B cell (primary cell): ENCODE results near the gene GHR. TPM values are rescaled to one million over a fixed set of nuclear protein-coding genes. Genes with fewer than 3 reads are reported as not detected.

Experiments
- ATAC-seq: fragments of 200-7000 bp; cut with Tn5 transposase; one replicate; pipeline ENCODE4 v1.10.0; 2021; ENCODE audit warnings: low read depth, mild to moderate bottlenecking, moderate number of reproducible peaks, moderate library complexity
- CTCF ChIA-PET: fragments of 350-600 bp; sonication (Branson Sonifier 250); formaldehyde crosslinking; loops from one replicate; lab custom pipeline; 2021; ENCODE audit warnings: antibody characterized with exemption, inconsistent platforms; lab: Charles Lee
- POLR2A ChIA-PET: fragments of 350-600 bp; sonication (Branson Sonifier 250); formaldehyde crosslinking; loops from one replicate; lab custom pipeline; 2021; ENCODE audit warnings: antibody characterized with exemption; lab: Charles Lee
- DNase-seq: peaks from one replicate; pipeline ENCODE4 v3.0.0; 2013
- H2AFZ ChIP-seq: 2 replicates; pipeline ENCODE4 v1.6.1; 2012; ENCODE audit warnings: mild to moderate bottlenecking, low read depth, low read length; ENCODE audit not compliant: insufficient read depth, poor library complexity, severe bottlenecking
- H3K27ac ChIP-seq, 2 donors: 1 replicate in 1 of 2; 2 replicates in 1 of 2; pipeline ENCODE4 v1.5.1; 2012 to 2013; ENCODE audit warnings: low read length in 2 of 2, mild to moderate bottlenecking in 2 of 2, moderate library complexity in 1 of 2
- H3K27me3 ChIP-seq, 4 experiments: fragments of 200-600 bp in 1 of 4; sonication (generic) in 1 of 4; replicated peaks in 1 of 4; 1 replicate in 2 of 4; 2 replicates in 2 of 4; pipeline versions ENCODE4 v1.6.1 to v1.7.0; 2013 to 2016; ENCODE audit warnings: low read length in 3 of 4, mild to moderate bottlenecking in 2 of 4, mixed read lengths in 1 of 4, moderate library complexity in 1 of 4; ENCODE audit not compliant: insufficient read depth in 4 of 4, control insufficient read depth in 3 of 4; ENCODE audit errors: control extremely low read depth in 1 of 4
- H3K36me3 ChIP-seq, 2 experiments: replicated peaks in 1 of 2; 1 replicate in 1 of 2; 2 replicates in 1 of 2; pipeline versions ENCODE4 v1.6.1 to v1.7.1; 2013; ENCODE audit warnings: low read length in 1 of 2; ENCODE audit not compliant: insufficient read depth in 2 of 2, control insufficient read depth in 1 of 2; ENCODE audit errors: control extremely low read depth in 1 of 2, extremely low read depth in 1 of 2
- H3K4me1 ChIP-seq, 2 donors: fragments of 200-600 bp in 1 of 2; sonication (generic) in 1 of 2; 1 replicate in 1 of 2; 2 replicates in 1 of 2; pipeline versions ENCODE4 v1.5.1 to v1.6.1; 2013 to 2017; ENCODE audit warnings: low read length in 2 of 2; ENCODE audit not compliant: control insufficient read depth in 2 of 2, insufficient read depth in 2 of 2
- H3K4me2 ChIP-seq: replicated peaks from 2 replicates; pipeline ENCODE3; 2012; ENCODE audit warnings: mild to moderate bottlenecking, low read depth, low read length; ENCODE audit not compliant: poor library complexity, severe bottlenecking
- H3K4me3 ChIP-seq, 5 experiments: fragments of 200-600 bp in 1 of 5; sonication (generic) in 1 of 5; 1 replicate in 3 of 5; 2 replicates in 2 of 5; pipeline versions ENCODE4 v1.5.1 to v1.7.0; 2011 to 2016; ENCODE audit warnings: low read length in 4 of 5, mild to moderate bottlenecking in 4 of 5, low read depth in 2 of 5, control low read depth in 1 of 5, moderate library complexity in 1 of 5; ENCODE audit not compliant: insufficient read depth in 1 of 5; ENCODE audit errors: control extremely low read depth in 1 of 5, extremely low read depth in 1 of 5
- H3K79me2 ChIP-seq: fragments of 200-600 bp; sonication (generic); one replicate; pipeline ENCODE4 v1.6.0; 2016; ENCODE audit warnings: low read length; ENCODE audit not compliant: control insufficient read depth, insufficient read depth
- H3K9ac ChIP-seq: fragments of 200-600 bp; sonication (generic); 2 replicates; pipeline ENCODE4 v1.6.1; 2017; ENCODE audit warnings: mild to moderate bottlenecking, low read length, moderate library complexity
- H3K9me3 ChIP-seq, 3 donors: one replicate each; pipeline versions ENCODE4 v1.6.1 to v1.7.1; 2013; ENCODE audit warnings: low read length in 2 of 3; ENCODE audit not compliant: control insufficient read depth in 2 of 3, insufficient read depth in 1 of 3; ENCODE audit errors: control extremely low read depth in 1 of 3
- H4K20me1 ChIP-seq: 2 replicates; pipeline ENCODE4 v1.6.0; 2012; ENCODE audit warnings: mild to moderate bottlenecking, low read length; ENCODE audit not compliant: insufficient read depth, control insufficient read depth, poor library complexity, severe bottlenecking
- H3K27ac Mint-ChIP-seq: one replicate; pipeline ENCODE4 v1.8.0; 2021; ENCODE audit warnings: mixed read lengths
- H3K27me3 Mint-ChIP-seq: one replicate; pipeline ENCODE4 v1.8.0; 2021; ENCODE audit warnings: mixed read lengths
- H3K4me1 Mint-ChIP-seq: one replicate; pipeline ENCODE4 v1.8.0; 2021; ENCODE audit warnings: mixed read lengths
- H3K4me3 Mint-ChIP-seq: one replicate; pipeline ENCODE4 v1.8.0; 2021; ENCODE audit warnings: mixed read lengths
- H3K9me3 Mint-ChIP-seq: one replicate; pipeline ENCODE4 v1.8.0; 2022; ENCODE audit warnings: mixed read lengths; ENCODE audit not compliant: insufficient read depth
- EZH2 ChIP-seq: IDR thresholded peaks from 2 replicates; pipeline ENCODE4 v1.6.1; 2012; ENCODE audit warnings: borderline replicate concordance, low read depth, mild to moderate bottlenecking, moderate library complexity, low read length; ENCODE audit not compliant: insufficient read depth, poor library complexity, severe bottlenecking
- WGBS: methylation state at CpG from one replicate; pipeline ENCODE4 v1.1.5; 2013; ENCODE audit warnings: missing lambda C conversion rate; ENCODE audit not compliant: insufficient coverage; 5-methylcytosine and 5-hydroxymethylcytosine counted together
- intact Hi-C: fragments of 100-400 bp; cut with micrococcal nuclease; formaldehyde crosslinking; loops from one replicate; pipeline ENCODE4 v1.10.0; 2022
- polyA plus RNA-seq: library from polyadenylated mRNA; depleted of rRNA; stranded (reverse); fragments of >200 nt; gene quantifications from 2 replicates; pipeline ENCODE4 v1.2.3, GENCODE V29; 2012
- total RNA-seq, 2 donors: library from RNA; stranded (reverse); fragments of 120-200 nt in 1 of 2; gene quantifications; 1 replicate in 1 of 2; 2 replicates in 1 of 2; pipeline versions ENCODE4 v1.2.3 to v1.2.4, GENCODE V29; 2013 to 2022
- TF ChIP-seq, protein P1 (sequence below): fragments of 200-600 bp; IDR thresholded peaks from one replicate; pipeline ENCODE4 v1.8.0; 2022; ENCODE audit warnings: antibody characterized with exemption, mild to moderate bottlenecking

The GHR gene
- total and polyA plus RNA-seq, 2 donors (not counting 1 experiment from before 2014, with no cell fraction given): not detected

DNA sequence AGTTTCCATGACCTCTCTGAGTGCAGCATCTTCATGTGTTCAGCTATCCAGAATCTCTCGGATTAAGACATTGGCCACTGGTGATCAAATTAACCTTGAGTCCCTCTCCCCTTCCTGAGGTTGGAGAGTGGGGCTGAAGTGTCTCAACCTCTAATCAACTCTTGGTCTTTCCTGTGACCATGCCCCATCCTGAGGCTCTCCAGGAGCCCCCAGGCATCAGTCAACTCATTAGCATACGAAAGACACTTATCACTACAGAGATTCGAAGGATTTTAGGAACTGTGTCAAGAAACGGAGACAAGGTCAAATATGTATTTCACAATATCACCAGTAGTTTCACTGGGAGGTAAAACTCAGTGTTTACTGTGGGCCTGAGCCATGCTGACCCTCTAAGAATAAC is 203.2 kb downstream of the GHR start:
- H3K4me1 Mint-ChIP-seq: peaks cover 38% of the 10 kb centered on the region
- no peak overlapping the region for H3K27ac ChIP-seq
- no peaks in the 10 kb centered on the region for H3K36me3 ChIP-seq
- no peak overlapping the region for H3K4me3 Mint-ChIP-seq
- H3K27ac Mint-ChIP-seq: no peak overlapping the region
- no peaks in the 10 kb centered on the region for H3K27me3 Mint-ChIP-seq
- H2AFZ ChIP-seq: no peak overlapping the region
- ChIA-PET POLR2A (no interaction called here), CTCF (interaction anchor here (1.2 to 2.3 kb wide), 2 partner anchors 10 to 43 kb away, joined by 3 to 5 read pairs; no protein-coding TSS in a partner anchor)
- peaks cover 0 to 6% (median 0%) of the 10 kb centered on the region in 3 donors for H3K9me3 ChIP-seq
- DNase-seq: no peak
- H3K4me2 ChIP-seq: no peak overlapping the region
- ATAC-seq: no peak
- H3K4me3 ChIP-seq: no peak overlapping the region
- WGBS: 86% methylated on average over 1 of the region's 4 CpGs
- intact Hi-C loops: no loop called here
- no peaks in the 10 kb centered on the region for H4K20me1 ChIP-seq
- H3K27me3 ChIP-seq: no peaks in the 10 kb centered on the region
- no peaks in the 10 kb centered on the region for H3K9me3 Mint-ChIP-seq
- no peaks in the 10 kb centered on the region for H3K79me2 ChIP-seq
- TF ChIP-seq EZH2: no peak
- TF ChIP-seq, protein P1, sequence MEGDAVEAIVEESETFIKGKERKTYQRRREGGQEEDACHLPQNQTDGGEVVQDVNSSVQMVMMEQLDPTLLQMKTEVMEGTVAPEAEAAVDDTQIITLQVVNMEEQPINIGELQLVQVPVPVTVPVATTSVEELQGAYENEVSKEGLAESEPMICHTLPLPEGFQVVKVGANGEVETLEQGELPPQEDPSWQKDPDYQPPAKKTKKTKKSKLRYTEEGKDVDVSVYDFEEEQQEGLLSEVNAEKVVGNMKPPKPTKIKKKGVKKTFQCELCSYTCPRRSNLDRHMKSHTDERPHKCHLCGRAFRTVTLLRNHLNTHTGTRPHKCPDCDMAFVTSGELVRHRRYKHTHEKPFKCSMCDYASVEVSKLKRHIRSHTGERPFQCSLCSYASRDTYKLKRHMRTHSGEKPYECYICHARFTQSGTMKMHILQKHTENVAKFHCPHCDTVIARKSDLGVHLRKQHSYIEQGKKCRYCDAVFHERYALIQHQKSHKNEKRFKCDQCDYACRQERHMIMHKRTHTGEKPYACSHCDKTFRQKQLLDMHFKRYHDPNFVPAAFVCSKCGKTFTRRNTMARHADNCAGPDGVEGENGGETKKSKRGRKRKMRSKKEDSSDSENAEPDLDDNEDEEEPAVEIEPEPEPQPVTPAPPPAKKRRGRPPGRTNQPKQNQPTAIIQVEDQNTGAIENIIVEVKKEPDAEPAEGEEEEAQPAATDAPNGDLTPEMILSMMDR: no peak
- H3K4me1 ChIP-seq: peaks cover 24 to 29% of the 10 kb centered on the region in 2 donors
- no peak overlapping the region for H3K9ac ChIP-seq

GRCh38 chr5:42628821-42629220 is 205.6 kb downstream of the GHR start:
- no CpG with 5 or more reads among the region's 1 CpG for WGBS
- no peak overlapping the region for H3K4me3 ChIP-seq
- CTCF ChIA-PET: no interaction called here
- no peaks in the 10 kb centered on the region for H3K27me3 ChIP-seq
- no peaks in the 10 kb centered on the region for H3K9me3 Mint-ChIP-seq
- H3K9me3 ChIP-seq: peaks cover 0 to 6% (median 0%) of the 10 kb centered on the region in 3 donors
- DNase-seq: no peak
- no peaks in the 10 kb centered on the region for H3K27me3 Mint-ChIP-seq
- H3K27ac ChIP-seq: no peak overlapping the region
- ATAC-seq: no peak
- H3K4me3 Mint-ChIP-seq: no peak overlapping the region
- peaks cover 16% of the 10 kb centered on the region for H3K4me1 Mint-ChIP-seq
- H3K36me3 ChIP-seq: no peaks in the 10 kb centered on the region
- H3K4me2 ChIP-seq: no peak overlapping the region
- H3K27ac Mint-ChIP-seq: no peak overlapping the region
- intact Hi-C loops: no loop called here
- H3K79me2 ChIP-seq: no peaks in the 10 kb centered on the region
- no peaks in the 10 kb centered on the region for H4K20me1 ChIP-seq
- H2AFZ ChIP-seq: no peak overlapping the region
- no peak overlapping the region for H3K9ac ChIP-seq
- POLR2A ChIA-PET: no interaction called here
- peaks cover 3 to 7% of the 10 kb centered on the region in 2 donors for H3K4me1 ChIP-seq
- no peak for TF ChIP-seq EZH2
- TF ChIP-seq, protein P1: no peak
